K562 (cell line): ENCODE data around the gene ATXN2L. TPM values are rescaled to one million over a fixed set of nuclear protein-coding genes. Genes with fewer than 3 reads are reported as not detected.

Experiments used
- ATF7 ChIP-seq: fragments of 450-650 bp; IDR thresholded peaks from 2 replicates; pipeline ENCODE4 v1.7.1; 2014; ENCODE audit warnings: mild to moderate bottlenecking, moderate library complexity
- BCL6 ChIP-seq: fragments of 250-450 bp; sonication (Bioruptor Pico); IDR thresholded peaks from 2 replicates; pipeline ENCODE4 v1.4.0; 2020
- U2AF1 ChIP-seq: fragments of 200-400 bp; formaldehyde crosslinking; optimal IDR thresholded peaks from 2 replicates; pipeline ENCODE3; 2017; ENCODE audit warnings: mild to moderate bottlenecking, low read depth, low read length, moderate library complexity
- ZNF79 ChIP-seq: fragments of 250-450 bp; sonication (Bioruptor Pico); IDR thresholded peaks from 2 replicates; pipeline ENCODE4 v1.4.0; 2020; ENCODE audit warnings: low read depth, mild to moderate bottlenecking, moderate library complexity
- polyA plus RNA-seq, 8 experiments: library from polyadenylated mRNA; depleted of rRNA in 4 of 8; stranded (reverse) in 5 of 8; unstranded in 3 of 8; fragments of >200 nt; fragmentation: Nextera tagmentation in 2 of 8; fragmentation: Illumina TruSeq in 1 of 8; extraction: Ambion mirVana in 2 of 8; extraction: Trizol in 1 of 8; gene quantifications; 2 replicates each; pipeline versions ENCODE4 v1.2.1 to v1.2.3, GENCODE V29; 2011 to 2014; ENCODE audit warnings: inconsistent platforms in 1 of 8, missing spikeins in 1 of 8
- total RNA-seq, 7 experiments: library from RNA; depleted of rRNA in 6 of 7; stranded (reverse); fragments of >200 nt in 6 of 7; fragmentation: Illumina TruSeq in 2 of 7; extraction: Trizol in 2 of 7; gene quantifications; 2 replicates each; pipeline versions ENCODE4 v1.2.1 to v1.2.3, GENCODE V29; 2011 to 2021; ENCODE audit warnings: low replicate concordance in 1 of 7
- TF ChIP-seq, protein P1 (sequence below), 2 experiments: fragments of 450-650 bp; IDR thresholded peaks; 2 replicates each; pipeline ENCODE4 v1.6.1; 2016
- TF ChIP-seq, protein P2 (sequence below): fragments of 450-650 bp; formaldehyde crosslinking; conservative IDR thresholded peaks from 2 replicates; pipeline ENCODE4 v1.4.0; 2022; ENCODE audit warnings: mild to moderate bottlenecking, missing genetic modification characterization
- TF ChIP-seq, protein P3 (sequence below): sonication (generic); formaldehyde crosslinking; IDR thresholded peaks from 2 replicates; pipeline ENCODE4 v1.8.0; 2022; ENCODE audit warnings: mild to moderate bottlenecking, missing genetic modification reagents
- TF ChIP-seq, protein P4 (sequence below): fragments of 450-650 bp; formaldehyde crosslinking; IDR thresholded peaks from 2 replicates; pipeline ENCODE4 v1.4.0; 2020; ENCODE audit warnings: mild to moderate bottlenecking, moderate library complexity
- TF ChIP-seq, protein P5 (sequence below): fragments of 450-650 bp; formaldehyde crosslinking; IDR thresholded peaks from 2 replicates; pipeline ENCODE4 v1.4.0; 2020; ENCODE audit warnings: mild to moderate bottlenecking, moderate library complexity
- TF ChIP-seq, protein P6 (sequence below): sonication (generic); formaldehyde crosslinking; IDR thresholded peaks from 2 replicates; pipeline ENCODE4 v1.8.1; 2023; ENCODE audit warnings: mild to moderate bottlenecking, missing genetic modification reagents, moderate library complexity

ATXN2L gene
- total and polyA plus RNA-seq, 9 of the 15 experiments (the other 6 are each of a cell fraction or from before 2014, with no cell fraction given): 3.8 to 280 (median 37.2) TPM

DNA sequence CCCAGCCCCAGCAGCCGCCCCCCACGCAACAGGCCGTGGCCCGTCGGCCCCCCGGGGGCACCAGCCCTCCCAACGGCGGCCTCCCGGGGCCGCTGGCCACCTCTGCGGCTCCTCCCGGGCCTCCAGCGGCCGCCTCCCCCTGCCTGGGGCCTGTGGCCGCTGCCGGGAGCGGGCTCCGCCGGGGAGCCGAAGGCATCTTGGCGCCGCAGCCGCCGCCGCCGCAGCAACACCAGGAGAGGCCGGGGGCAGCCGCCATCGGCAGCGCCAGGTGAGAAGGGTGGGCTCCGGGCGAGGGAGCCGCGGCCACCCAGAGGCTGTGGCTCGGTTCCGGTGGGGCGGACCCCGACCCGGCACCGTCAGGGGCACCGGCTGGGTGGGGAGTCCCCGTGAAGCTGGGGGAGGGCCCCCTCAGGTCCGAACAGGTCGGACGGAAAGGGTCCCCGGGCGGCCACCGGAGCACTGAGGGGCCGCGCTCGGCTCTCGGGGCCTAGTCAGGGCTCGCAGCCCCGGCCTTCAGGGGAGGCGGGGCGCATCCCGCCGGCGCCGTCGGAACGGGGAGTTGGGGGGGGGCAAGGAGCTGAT, 583 bp downstream of the ATXN2L start (continued):
- TF ChIP-seq, protein P1, sequence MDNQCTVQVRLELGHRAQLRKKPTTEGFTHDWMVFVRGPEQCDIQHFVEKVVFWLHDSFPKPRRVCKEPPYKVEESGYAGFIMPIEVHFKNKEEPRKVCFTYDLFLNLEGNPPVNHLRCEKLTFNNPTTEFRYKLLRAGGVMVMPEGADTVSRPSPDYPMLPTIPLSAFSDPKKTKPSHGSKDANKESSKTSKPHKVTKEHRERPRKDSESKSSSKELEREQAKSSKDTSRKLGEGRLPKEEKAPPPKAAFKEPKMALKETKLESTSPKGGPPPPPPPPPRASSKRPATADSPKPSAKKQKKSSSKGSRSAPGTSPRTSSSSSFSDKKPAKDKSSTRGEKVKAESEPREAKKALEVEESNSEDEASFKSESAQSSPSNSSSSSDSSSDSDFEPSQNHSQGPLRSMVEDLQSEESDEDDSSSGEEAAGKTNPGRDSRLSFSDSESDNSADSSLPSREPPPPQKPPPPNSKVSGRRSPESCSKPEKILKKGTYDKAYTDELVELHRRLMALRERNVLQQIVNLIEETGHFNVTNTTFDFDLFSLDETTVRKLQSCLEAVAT (IDR thresholded peaks at IDR 0.05): no peak; a peak in 1 of 4 replicates
- no peak for TF ChIP-seq ZNF79
- TF ChIP-seq, protein P2, sequence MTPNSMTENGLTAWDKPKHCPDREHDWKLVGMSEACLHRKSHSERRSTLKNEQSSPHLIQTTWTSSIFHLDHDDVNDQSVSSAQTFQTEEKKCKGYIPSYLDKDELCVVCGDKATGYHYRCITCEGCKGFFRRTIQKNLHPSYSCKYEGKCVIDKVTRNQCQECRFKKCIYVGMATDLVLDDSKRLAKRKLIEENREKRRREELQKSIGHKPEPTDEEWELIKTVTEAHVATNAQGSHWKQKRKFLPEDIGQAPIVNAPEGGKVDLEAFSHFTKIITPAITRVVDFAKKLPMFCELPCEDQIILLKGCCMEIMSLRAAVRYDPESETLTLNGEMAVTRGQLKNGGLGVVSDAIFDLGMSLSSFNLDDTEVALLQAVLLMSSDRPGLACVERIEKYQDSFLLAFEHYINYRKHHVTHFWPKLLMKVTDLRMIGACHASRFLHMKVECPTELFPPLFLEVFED (CRISPR knock-in tag): no peak
- peak; percentile 49 for TF ChIP-seq U2AF1
- TF ChIP-seq, protein P3, sequence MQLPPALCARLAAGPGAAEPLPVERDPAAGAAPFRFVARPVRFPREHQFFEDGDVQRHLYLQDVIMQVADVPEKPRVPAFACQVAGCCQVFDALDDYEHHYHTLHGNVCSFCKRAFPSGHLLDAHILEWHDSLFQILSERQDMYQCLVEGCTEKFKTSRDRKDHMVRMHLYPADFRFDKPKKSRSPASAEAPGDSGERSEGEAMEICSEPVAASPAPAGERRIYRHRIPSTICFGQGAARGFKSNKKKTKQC: 0 out of 2 replicates have a peak, but pooled peaks have one; percentile 5
- TF ChIP-seq BCL6 (CRISPR knock-in tag): no peak
- TF ChIP-seq, protein P4, sequence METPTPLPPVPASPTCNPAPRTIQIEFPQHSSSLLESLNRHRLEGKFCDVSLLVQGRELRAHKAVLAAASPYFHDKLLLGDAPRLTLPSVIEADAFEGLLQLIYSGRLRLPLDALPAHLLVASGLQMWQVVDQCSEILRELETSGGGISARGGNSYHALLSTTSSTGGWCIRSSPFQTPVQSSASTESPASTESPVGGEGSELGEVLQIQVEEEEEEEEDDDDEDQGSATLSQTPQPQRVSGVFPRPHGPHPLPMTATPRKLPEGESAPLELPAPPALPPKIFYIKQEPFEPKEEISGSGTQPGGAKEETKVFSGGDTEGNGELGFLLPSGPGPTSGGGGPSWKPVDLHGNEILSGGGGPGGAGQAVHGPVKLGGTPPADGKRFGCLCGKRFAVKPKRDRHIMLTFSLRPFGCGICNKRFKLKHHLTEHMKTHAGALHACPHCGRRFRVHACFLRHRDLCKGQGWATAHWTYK: peak; percentile 84
- TF ChIP-seq ATF7: no peak
- TF ChIP-seq, protein P5, sequence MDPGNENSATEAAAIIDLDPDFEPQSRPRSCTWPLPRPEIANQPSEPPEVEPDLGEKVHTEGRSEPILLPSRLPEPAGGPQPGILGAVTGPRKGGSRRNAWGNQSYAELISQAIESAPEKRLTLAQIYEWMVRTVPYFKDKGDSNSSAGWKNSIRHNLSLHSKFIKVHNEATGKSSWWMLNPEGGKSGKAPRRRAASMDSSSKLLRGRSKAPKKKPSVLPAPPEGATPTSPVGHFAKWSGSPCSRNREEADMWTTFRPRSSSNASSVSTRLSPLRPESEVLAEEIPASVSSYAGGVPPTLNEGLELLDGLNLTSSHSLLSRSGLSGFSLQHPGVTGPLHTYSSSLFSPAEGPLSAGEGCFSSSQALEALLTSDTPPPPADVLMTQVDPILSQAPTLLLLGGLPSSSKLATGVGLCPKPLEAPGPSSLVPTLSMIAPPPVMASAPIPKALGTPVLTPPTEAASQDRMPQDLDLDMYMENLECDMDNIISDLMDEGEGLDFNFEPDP (CRISPR knock-in tag): no peak
- TF ChIP-seq, protein P6, sequence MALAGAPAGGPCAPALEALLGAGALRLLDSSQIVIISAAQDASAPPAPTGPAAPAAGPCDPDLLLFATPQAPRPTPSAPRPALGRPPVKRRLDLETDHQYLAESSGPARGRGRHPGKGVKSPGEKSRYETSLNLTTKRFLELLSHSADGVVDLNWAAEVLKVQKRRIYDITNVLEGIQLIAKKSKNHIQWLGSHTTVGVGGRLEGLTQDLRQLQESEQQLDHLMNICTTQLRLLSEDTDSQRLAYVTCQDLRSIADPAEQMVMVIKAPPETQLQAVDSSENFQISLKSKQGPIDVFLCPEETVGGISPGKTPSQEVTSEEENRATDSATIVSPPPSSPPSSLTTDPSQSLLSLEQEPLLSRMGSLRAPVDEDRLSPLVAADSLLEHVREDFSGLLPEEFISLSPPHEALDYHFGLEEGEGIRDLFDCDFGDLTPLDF (CRISPR knock-in tag): 0 out of 2 replicates have a peak, but pooled peaks have one; percentile 65
